ENCODE data around the gene TRIL. TPM values are rescaled to one million over a fixed set of nuclear protein-coding genes. Genes with fewer than 3 reads are reported as not detected.

TRIL gene
- total RNA-seq, 1 experiment from 2014 or later: 0.47 TPM

DNA sequence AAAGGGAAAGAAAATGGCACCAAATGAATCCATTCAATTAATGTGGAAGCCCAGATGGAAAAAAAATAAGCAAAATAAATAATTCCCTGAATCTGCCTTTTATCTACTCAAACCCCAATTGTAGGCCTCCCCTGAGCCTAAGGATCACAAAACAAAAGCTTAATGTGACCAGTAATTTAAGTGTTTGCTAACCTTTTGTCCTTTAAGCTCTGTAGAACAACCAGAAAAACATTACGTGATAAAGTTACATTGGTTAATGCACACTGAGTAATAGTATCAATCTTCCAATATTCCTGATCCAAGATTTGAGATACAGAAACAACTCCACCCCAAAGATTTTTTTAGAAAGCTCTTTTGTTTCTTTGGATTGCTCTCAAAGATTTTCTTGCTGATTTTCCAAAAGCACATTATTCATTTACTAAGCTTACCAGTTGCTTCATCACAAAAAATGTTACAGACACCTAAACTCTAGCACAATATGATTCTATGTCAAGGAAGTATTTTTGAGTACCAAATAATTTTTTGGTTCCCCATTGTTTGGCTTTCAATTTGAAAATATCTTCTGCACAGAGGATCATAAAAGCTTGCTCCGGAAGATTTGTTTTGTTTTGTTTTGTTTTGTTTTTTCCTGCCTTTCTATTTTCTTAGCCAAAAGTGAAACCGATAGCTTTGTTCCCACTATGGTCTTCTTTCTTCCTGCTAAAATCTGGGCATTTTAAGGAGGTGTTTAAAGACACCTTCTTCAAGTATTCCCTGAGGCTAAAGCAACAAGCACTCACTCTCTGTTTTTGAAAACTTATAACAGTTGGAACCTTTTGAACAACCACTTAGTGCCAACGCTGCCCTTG, 54.2 kb downstream of the TRIL start:
- TF ChIP-seq, protein P1, sequence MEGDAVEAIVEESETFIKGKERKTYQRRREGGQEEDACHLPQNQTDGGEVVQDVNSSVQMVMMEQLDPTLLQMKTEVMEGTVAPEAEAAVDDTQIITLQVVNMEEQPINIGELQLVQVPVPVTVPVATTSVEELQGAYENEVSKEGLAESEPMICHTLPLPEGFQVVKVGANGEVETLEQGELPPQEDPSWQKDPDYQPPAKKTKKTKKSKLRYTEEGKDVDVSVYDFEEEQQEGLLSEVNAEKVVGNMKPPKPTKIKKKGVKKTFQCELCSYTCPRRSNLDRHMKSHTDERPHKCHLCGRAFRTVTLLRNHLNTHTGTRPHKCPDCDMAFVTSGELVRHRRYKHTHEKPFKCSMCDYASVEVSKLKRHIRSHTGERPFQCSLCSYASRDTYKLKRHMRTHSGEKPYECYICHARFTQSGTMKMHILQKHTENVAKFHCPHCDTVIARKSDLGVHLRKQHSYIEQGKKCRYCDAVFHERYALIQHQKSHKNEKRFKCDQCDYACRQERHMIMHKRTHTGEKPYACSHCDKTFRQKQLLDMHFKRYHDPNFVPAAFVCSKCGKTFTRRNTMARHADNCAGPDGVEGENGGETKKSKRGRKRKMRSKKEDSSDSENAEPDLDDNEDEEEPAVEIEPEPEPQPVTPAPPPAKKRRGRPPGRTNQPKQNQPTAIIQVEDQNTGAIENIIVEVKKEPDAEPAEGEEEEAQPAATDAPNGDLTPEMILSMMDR (IDR thresholded peaks at IDR 0.05; ENCODE audit: unreplicated experiment): no peak
- no peak for DNase-seq
- Mint-ChIP-seq H3K27me3 (ENCODE audit: unreplicated experiment) (no peaks in the 10 kb centered on the region), H3K36me3 (ENCODE audit: insufficient read depth, unreplicated experiment) (no peaks in the 10 kb centered on the region), H3K27ac (ENCODE audit: unreplicated experiment) (peak overlapping the region; percentile 17), H3K4me1 (ENCODE audit: low read depth, unreplicated experiment) (peaks cover 14% of the 10 kb centered on the region), H3K9me3 (ENCODE audit: low read depth, unreplicated experiment) (no peaks in the 10 kb centered on the region), H3K4me3 (ENCODE audit: low read depth, unreplicated experiment) (peak overlapping the region; percentile 47)
- no TSS peak for BruUV-seq (replicated peaks)
- CTCF ChIA-PET: interaction anchor here (0.6 to 1.2 kb wide), 4 partner anchors 13 to 203 kb away, joined by 3 to 5 read pairs (median 4); no protein-coding TSS in a partner anchor
- intact Hi-C loops (cut with micrococcal nuclease; ENCODE audit: unreplicated experiment): no loop called here

Other genes with a start within 250 kb of the TRIL start
- 43.5 and 62.7 TPM in 2 replicates for gene CPVL, start 188.2 kb upstream of the TRIL start, total RNA-seq (2022)
- 9.7 and 12.4 TPM in 2 replicates for gene CHN2, start 236.4 kb upstream of the TRIL start, total RNA-seq (2022)